ENCODE measurements around the gene ZDHHC7. TPM values are rescaled to one million over a fixed set of nuclear protein-coding genes. Genes with fewer than 3 reads are reported as not detected.

The ZDHHC7 gene
- total and polyA plus RNA-seq, 2 of the 8 experiments (the other 6 are each of a cell fraction or from before 2014, with no cell fraction given), result 40.5 to 56.3 TPM

DNA sequence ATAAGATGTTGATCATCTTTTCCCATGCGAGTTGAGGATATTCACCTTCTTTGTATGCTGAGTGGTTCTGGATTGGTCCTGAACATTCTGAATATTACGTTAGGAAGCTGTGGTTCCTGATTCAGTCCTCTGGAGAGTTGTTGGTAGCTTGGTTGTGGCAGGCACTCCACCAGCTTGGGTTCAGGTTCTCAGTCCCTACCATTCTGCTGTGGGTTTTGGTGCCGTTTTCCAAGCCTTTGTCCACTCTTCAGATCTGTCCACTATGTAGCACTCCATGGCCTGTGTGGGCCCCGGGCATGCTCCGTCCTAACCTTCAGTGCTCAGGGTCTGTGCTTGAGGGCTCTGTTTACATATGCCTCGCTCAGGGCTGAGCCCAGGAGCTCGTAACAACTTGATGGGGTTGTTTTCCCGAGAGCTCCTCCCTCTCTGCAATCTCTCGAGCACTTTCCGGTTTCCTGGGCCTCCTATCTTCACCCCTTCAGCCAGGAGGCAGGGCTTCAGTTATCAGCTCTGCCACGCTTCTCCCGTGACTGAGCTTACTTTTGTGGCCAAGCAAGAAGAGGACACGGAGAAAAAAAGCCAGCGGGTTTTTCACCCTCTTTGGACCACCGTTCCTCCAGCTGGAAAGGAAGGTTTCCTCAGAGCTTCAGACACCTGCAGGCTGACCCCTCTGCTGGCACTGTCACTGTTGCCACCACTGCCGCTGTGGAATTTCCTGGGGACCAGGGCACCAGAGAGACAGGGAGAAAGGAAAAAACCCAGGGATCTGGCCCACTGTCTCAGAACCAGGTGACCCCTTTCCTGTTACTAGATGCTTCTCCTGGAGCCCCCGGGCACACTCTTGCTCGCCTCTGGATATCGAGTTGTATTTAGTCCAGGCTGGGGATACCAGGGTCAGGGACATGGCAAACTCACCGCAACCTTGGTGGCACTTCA, 35.9 kb upstream of the ZDHHC7 start:
- WGBS, 2 experiments (ENCODE audit: extremely low coverage in 1 of 2, insufficient coverage in 1 of 2, insufficient read length in 1 of 2, insufficient replicate concordance in 2 of 2, low coverage in 1 of 2, low lambda C conversion rate in 2 of 2, missing lambda C conversion rate in 1 of 2), result 89% methylated on average over 18 of the region's 20 CpGs; no CpG with 5 or more reads in 1 of the 2 experiments
- Histone ChIP-seq H4K5ac (ENCODE audit: insufficient read length, low read depth, low read length) (no peak overlapping the region), H3K79me1 (ENCODE audit: low read depth, low read length) (no peaks in the 10 kb centered on the region), H2BK5ac (ENCODE audit: low read depth, low read length) (no peak overlapping the region), H3K4me3 (ENCODE audit: extremely low read depth in 1 of 4, insufficient read depth in 2 of 4, low read depth in 3 of 4, low read length in 4 of 4) (no peak overlapping the region), H3K27me3 (replicated peaks in 1 of 4; ENCODE audit: control insufficient read depth in 3 of 4, extremely low read depth in 1 of 4, insufficient read depth in 3 of 4, low read length in 3 of 4) (no peaks in the 10 kb centered on the region), H3K27ac (ENCODE audit: low read depth, low read length) (no peak overlapping the region), H4K91ac (replicated peaks; ENCODE audit: insufficient read length, low read length) (no peak overlapping the region), H3K23ac (ENCODE audit: insufficient read length) (no peak overlapping the region), H3K9me3 (ENCODE audit: insufficient read depth in 2 of 2, low read depth in 1 of 2, low read length in 1 of 2) (no peaks in the 10 kb centered on the region), H2BK15ac (ENCODE audit: low read length) (no peak overlapping the region), H3K4me2 (ENCODE audit: insufficient read depth in 1 of 2, low read depth in 2 of 2, low read length in 2 of 2) (no peak overlapping the region), H3K9ac (replicated peaks in 1 of 4; ENCODE audit: extremely low read depth in 1 of 4, low read depth in 3 of 4, low read length in 3 of 4) (no peak overlapping the region), H3K79me2 (ENCODE audit: control insufficient read depth in 1 of 2, insufficient read depth in 2 of 2, low read length in 2 of 2) (no peaks in the 10 kb centered on the region), H2BK12ac (ENCODE audit: low read depth, low read length) (no peak overlapping the region), H2BK20ac (ENCODE audit: low read length) (no peak overlapping the region), H3K4ac (replicated peaks; ENCODE audit: insufficient read length, low read depth, low read length) (no peak overlapping the region), H3K23me2 (ENCODE audit: low read depth, low read length) (no peaks in the 10 kb centered on the region), H4K8ac (ENCODE audit: extremely low read depth, insufficient read depth, low read length) (peak overlapping the region; percentile 41; the same call in 1 of the 2 replicates), H3K4me1 (replicated peaks in 1 of 4; ENCODE audit: control insufficient read depth in 3 of 4, insufficient read depth in 4 of 4, low read length in 3 of 4) (0 out of 7 replicates have a peak, but pooled peaks cover 0 to 2% (median 0%) of the 10 kb centered on the region in 4 experiments), H4K20me1 (replicated peaks in 1 of 2; ENCODE audit: control insufficient read depth in 1 of 2, insufficient read depth in 2 of 2, low read length in 2 of 2) (peaks cover 1 to 2% of the 10 kb centered on the region in 2 experiments), H3K36me3 (ENCODE audit: control insufficient read depth in 2 of 4, insufficient read depth in 4 of 4, low read length in 3 of 4) (no peaks in the 10 kb centered on the region), H3K56ac (replicated peaks; ENCODE audit: insufficient read length, low read depth, low read length) (no peak overlapping the region), H2AK5ac (ENCODE audit: low read depth, low read length) (no peak overlapping the region), H3K18ac (ENCODE audit: extremely low read depth, low read length) (no peak overlapping the region), H2AFZ (ENCODE audit: low read length) (no peak overlapping the region), H2BK120ac (replicated peaks; ENCODE audit: low read depth, low read length) (no peak overlapping the region), H3K14ac (ENCODE audit: insufficient read length) (no peak overlapping the region)
- POLR2A ChIA-PET (ENCODE audit: partially characterized antibody), result interaction anchor here (1.5 kb wide), 1 partner anchor 9 kb away, joined by 5 read pairs; no protein-coding TSS in a partner anchor
- CTCF ChIA-PET (ENCODE audit: partially characterized antibody), result interaction anchor here (1.0 to 3.3 kb wide), 7 partner anchors 11 to 68 kb away, joined by 3 to 36 read pairs (median 4); partner anchors contain the start of gene KIAA0513
- no peak for FAIRE-seq
- no peak for DNase-seq (ENCODE audit: low read depth in 1 of 2, low spot score in 2 of 2)
- no peak for TF ChIP-seq POLR2A (IDR thresholded peaks at IDR 0.05; ENCODE audit: control extremely low read depth in 1 of 2, low read depth in 2 of 2, low read length in 2 of 2)
- no peak for TF ChIP-seq KDM1A (IDR thresholded peaks at IDR 0.05; ENCODE audit: borderline replicate concordance, low read length)
- no peak for TF ChIP-seq SAP30 (IDR thresholded peaks at IDR 0.05; ENCODE audit: insufficient read depth, insufficient replicate concordance, low read length)
- TF ChIP-seq CHD2 (IDR thresholded peaks at IDR 0.05; ENCODE audit: low read length), result no peak
- no peak for TF ChIP-seq ATF3 (IDR thresholded peaks at IDR 0.05; ENCODE audit: insufficient read depth, low read depth, low read length)
- TF ChIP-seq RXRA (IDR thresholded peaks at IDR 0.05; ENCODE audit: insufficient read depth, low read depth, low read length), result no peak
- no peak for TF ChIP-seq TAF1 (IDR thresholded peaks at IDR 0.05; ENCODE audit: low read depth, low read length)
- no peak for TF ChIP-seq TAF7 (optimal IDR thresholded peaks at IDR 0.05; ENCODE audit: borderline replicate concordance, low read depth, low read length)
- TF ChIP-seq POU5F1 (IDR thresholded peaks at IDR 0.05; ENCODE audit: low read depth, low read length), result no peak
- no peak for TF ChIP-seq PHF8 (conservative IDR thresholded peaks at IDR 0.05; ENCODE audit: low read depth, low read length)

Measured in H1 (cell line).